Measurements from ENCODE around the gene SORCS2. TPM values are rescaled to one million over a fixed set of nuclear protein-coding genes. Genes with fewer than 3 reads are reported as not detected.

Gene SORCS2
- total RNA-seq, 1 experiment from 2014 or later: not detected

GRCh38 chr4:7234355-7235029 is 42.2 kb downstream of the SORCS2 start:
- no peak for DNase-seq (ENCODE audit: low spot score)
- in situ Hi-C loops (cut with HindIII; ENCODE audit: low sequenced_read_pairs): no loop called here

- in situ Hi-C loops (cut with HindIII; ENCODE audit: low sequenced_read_pairs): no loop called here
These were observed 42.7 kb downstream of the SORCS2 start for GRCh38 chr4:7235030-7235380.

GRCh38 chr4:7236847-7237246 is 44.5 kb downstream of the SORCS2 start:
- in situ Hi-C loops (cut with HindIII; ENCODE audit: low sequenced_read_pairs): no loop called here
- DNase-seq (ENCODE audit: low spot score): no peak

More at GRCh38 chr4:7235030-7235380, 42.7 kb downstream of the SORCS2 start:
- DNase-seq (ENCODE audit: low spot score): no peak

- in situ Hi-C loops (cut with HindIII; ENCODE audit: low sequenced_read_pairs): no loop called here
- DNase-seq (ENCODE audit: low spot score): no peak
These were observed 45.5 kb downstream of the SORCS2 start for GRCh38 chr4:7237873-7238272.

GRCh38 chr4:7238300-7238960 is 46.1 kb downstream of the SORCS2 start:
- in situ Hi-C loops (cut with HindIII; ENCODE audit: low sequenced_read_pairs): no loop called here
- DNase-seq (ENCODE audit: low spot score): no peak

GRCh38 chr4:7239101-7239820 is 46.9 kb downstream of the SORCS2 start:
- in situ Hi-C loops (cut with HindIII; ENCODE audit: low sequenced_read_pairs): no loop called here
- DNase-seq (ENCODE audit: low spot score): no peak

- in situ Hi-C loops (cut with HindIII; ENCODE audit: low sequenced_read_pairs): no loop called here
- no peak for DNase-seq (ENCODE audit: low spot score)
These were observed 47.5 kb downstream of the SORCS2 start for GRCh38 chr4:7239844-7240243.

- in situ Hi-C loops (cut with HindIII; ENCODE audit: low sequenced_read_pairs): no loop called here
These were observed 48.0 kb downstream of the SORCS2 start for GRCh38 chr4:7240306-7240705.

GRCh38 chr4:7241597-7242125 is 49.3 kb downstream of the SORCS2 start:
- in situ Hi-C loops (cut with HindIII; ENCODE audit: low sequenced_read_pairs): no loop called here
- no peak for DNase-seq (ENCODE audit: low spot score)

More at GRCh38 chr4:7240306-7240705, 48.0 kb downstream of the SORCS2 start:
- no peak for DNase-seq (ENCODE audit: low spot score)

GRCh38 chr4:7242766-7243165 is 50.4 kb downstream of the SORCS2 start:
- in situ Hi-C loops (cut with HindIII; ENCODE audit: low sequenced_read_pairs): no loop called here

GRCh38 chr4:7243609-7244330 is 51.4 kb downstream of the SORCS2 start:
- DNase-seq (ENCODE audit: low spot score): peak; percentile 14
- in situ Hi-C loops (cut with HindIII; ENCODE audit: low sequenced_read_pairs): no loop called here

More at GRCh38 chr4:7242766-7243165, 50.4 kb downstream of the SORCS2 start:
- DNase-seq (ENCODE audit: low spot score): no peak

GRCh38 chr4:7244331-7244665 is 52.0 kb downstream of the SORCS2 start:
- in situ Hi-C loops (cut with HindIII; ENCODE audit: low sequenced_read_pairs): no loop called here
- peak; percentile 17 for DNase-seq (ENCODE audit: low spot score)

GRCh38 chr4:7244751-7245320 is 52.5 kb downstream of the SORCS2 start:
- in situ Hi-C loops (cut with HindIII; ENCODE audit: low sequenced_read_pairs): no loop called here
- DNase-seq (ENCODE audit: low spot score): no peak

- DNase-seq (ENCODE audit: low spot score): no peak
- in situ Hi-C loops (cut with HindIII; ENCODE audit: low sequenced_read_pairs): no loop called here
These were observed 55.2 kb downstream of the SORCS2 start for GRCh38 chr4:7247521-7247920.

- DNase-seq (ENCODE audit: low spot score): no peak
- in situ Hi-C loops (cut with HindIII; ENCODE audit: low sequenced_read_pairs): no loop called here
These were observed 55.6 kb downstream of the SORCS2 start for GRCh38 chr4:7247946-7248345.

GRCh38 chr4:7248857-7249256 is 56.5 kb downstream of the SORCS2 start:
- no peak for DNase-seq (ENCODE audit: low spot score)
- in situ Hi-C loops (cut with HindIII; ENCODE audit: low sequenced_read_pairs): no loop called here

GRCh38 chr4:7251321-7251720 is 59.0 kb downstream of the SORCS2 start:
- no peak for DNase-seq (ENCODE audit: low spot score)
- in situ Hi-C loops (cut with HindIII; ENCODE audit: low sequenced_read_pairs): no loop called here

GRCh38 chr4:7252051-7252450 is 59.7 kb downstream of the SORCS2 start:
- in situ Hi-C loops (cut with HindIII; ENCODE audit: low sequenced_read_pairs): no loop called here
- DNase-seq (ENCODE audit: low spot score): no peak

Measured in G401 (cell line).